Hematopoietic multipotent progenitor cell treated with erythropoietin and hydrocortisone succinate and interleukin-3 and kit ligand, for 4 days (in vitro differentiated cells): Measurements from ENCODE around the gene C5orf15.
"Not testable (repeated sequence)": the region's sequence is repeated elsewhere in the genome, so short reads cannot be mapped to it uniquely, and the experiment has no call there.

Experiments
- DNase-seq: peaks from one replicate; pipeline ENCODE4 v3.0.0-alpha.2; 2015

The C5orf15 gene

GRCh38 chr5:133935991-133936650 lies 32.3 kb downstream of the C5orf15 start:
- not testable (repeated sequence) for DNase-seq

- no peak for DNase-seq
Observed at GRCh38 chr5:133935667-133935940, 32.8 kb downstream of the C5orf15 start.

- DNase-seq = no peak
Observed at GRCh38 chr5:133934822-133935666, 33.4 kb downstream of the C5orf15 start.

DNA sequence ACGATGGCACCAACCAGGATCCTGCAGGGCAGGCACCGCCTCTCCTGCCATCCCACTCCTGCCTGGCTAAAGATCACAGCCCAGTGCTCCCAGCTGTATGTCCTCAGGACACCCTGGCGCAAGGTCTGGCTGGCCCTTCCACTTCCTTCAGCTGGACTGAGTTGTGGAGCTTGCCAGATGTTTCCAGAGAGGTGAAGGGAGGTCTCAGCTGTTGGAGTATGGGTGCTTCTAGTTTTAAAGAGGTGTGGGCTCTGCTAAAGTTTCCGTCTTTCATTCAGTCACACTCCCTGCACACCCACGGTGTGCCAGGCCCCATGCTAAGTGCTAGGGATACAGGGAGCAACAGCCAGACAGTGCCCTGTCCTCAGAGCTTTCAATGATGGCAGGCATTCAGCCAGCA lies 34.1 kb downstream of the C5orf15 start:
- no peak for DNase-seq

DNA sequence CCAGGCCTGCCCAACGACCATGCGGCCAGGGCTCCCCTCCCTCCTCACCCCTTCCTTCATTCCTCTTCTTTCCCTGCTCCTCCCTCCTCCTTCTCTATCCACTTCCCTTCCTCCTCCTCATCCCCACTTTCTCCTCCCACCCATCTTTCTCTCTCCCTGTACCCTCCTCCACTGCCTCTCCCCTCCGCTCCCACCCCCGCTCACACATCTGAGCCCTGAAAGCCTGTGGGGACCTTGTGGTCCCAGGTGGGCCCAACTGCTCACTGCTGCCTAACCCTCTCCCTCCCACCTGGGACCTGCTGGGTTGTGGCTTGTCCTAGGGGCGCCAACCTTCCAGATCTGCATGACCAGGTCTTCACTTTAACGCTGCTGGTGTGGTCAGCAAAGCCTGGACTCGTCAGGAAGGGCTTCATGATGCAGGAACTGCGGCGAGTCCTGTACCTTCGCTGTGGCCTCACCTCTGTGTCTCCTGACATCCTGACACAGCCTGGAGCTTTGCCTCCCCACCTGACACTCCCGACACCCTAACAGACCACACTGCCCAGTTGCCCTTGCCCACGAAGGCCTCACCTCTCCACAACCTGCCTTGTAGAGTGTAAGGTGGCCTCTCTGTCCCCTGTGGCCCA lies 34.6 kb downstream of the C5orf15 start:
- no peak for DNase-seq

DNA sequence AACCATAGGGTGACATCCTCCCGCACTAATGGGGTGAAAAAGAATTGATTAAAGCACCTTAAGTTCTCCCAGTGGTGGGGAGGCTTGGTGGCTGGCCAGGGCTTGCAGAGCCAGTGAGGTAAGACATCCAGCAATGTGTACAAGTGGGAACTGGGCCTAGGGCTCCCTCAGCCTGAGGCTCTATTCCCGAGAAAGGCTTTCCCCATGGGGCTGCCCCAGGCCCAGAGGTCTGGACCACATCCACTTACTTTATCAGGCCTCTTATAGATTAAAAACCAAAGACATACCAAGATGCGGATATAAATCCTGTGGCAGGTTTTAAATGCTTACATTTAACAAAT lies 35.3 kb downstream of the C5orf15 start:
- no peak for DNase-seq

GRCh38 chr5:133932441-133933168 lies 35.8 kb downstream of the C5orf15 start:
- DNase-seq = peak; percentile 98

DNA sequence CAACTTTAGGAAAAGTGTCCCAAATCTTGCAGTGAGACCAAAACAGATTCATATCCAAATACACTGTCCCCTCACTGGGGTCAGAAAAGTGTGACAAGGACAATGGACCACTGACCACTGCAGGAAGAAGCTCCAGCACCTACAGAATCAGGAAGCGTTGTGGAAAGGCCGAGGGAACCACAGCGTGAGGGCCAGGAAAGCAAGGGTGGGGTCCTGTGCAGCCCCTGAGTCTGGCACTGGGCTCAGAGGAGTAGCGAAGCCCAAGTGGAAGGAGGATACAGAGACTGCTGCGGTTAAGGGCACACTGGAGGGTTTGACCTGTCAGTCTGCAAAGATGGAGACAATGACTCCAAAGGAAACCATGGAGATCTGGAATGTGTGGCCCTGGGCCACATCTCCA lies 36.9 kb downstream of the C5orf15 start:
- no peak for DNase-seq

DNA sequence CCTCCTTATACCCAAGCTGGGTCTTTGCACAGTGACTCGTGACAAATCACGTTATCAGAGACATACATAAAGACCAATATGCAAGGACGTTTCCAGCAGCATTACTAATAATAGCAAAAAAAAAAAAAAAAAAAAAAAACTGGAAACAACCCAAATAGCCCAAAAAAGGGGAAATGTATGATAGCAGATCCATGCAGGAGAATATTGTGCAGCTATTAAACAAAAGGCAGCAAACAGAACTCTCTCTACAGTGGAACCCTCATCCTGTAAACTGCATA lies 37.7 kb downstream of the C5orf15 start:
- peak; percentile 85 for DNase-seq

- peak; percentile 47 for DNase-seq
Observed at GRCh38 chr5:133930061-133930812, 38.2 kb downstream of the C5orf15 start.

GRCh38 chr5:133928587-133929393 lies 39.6 kb downstream of the C5orf15 start:
- DNase-seq = peak; percentile 31

- DNase-seq = no peak
Observed at GRCh38 chr5:133927300-133928180, 40.9 kb downstream of the C5orf15 start.

DNA sequence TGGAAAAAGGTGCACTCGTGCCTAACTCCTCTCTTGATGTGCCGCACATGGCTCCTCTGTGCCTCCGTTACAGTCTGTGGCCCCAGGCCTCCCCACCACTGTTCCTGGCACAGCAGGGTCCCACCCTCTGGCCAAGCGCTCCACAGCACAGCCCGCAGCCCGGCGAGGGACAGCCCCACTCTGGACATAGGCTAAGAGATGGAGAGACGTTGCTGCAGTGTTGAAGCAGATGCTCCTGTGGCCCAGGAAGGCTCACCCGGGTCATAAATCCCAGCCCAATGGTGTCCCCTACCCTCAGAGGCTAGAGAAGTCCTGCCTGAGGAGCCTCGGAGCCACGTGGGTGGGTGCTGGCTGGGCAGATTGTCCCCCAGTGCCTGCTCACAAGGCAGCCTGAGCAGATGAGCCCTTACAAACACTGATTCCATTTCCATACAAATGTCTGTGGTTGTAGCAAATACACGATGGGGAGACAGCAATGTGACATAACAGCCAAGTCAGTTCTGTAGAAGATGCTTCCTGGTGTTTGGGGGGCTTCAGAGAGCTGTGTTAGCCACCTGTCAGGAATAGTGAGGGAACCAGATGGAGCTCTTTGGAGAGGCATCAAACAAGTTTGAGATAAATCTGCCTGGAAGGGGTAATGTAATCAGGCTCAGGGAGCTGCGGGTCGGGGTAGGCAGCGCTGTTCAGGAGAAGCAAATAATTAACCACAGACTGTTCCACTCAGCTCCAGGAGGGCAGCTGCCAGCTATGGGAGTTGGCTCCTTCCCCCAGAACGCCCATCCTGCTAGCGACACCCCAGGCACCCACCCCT lies 41.7 kb downstream of the C5orf15 start:
- DNase-seq = no peak

DNA sequence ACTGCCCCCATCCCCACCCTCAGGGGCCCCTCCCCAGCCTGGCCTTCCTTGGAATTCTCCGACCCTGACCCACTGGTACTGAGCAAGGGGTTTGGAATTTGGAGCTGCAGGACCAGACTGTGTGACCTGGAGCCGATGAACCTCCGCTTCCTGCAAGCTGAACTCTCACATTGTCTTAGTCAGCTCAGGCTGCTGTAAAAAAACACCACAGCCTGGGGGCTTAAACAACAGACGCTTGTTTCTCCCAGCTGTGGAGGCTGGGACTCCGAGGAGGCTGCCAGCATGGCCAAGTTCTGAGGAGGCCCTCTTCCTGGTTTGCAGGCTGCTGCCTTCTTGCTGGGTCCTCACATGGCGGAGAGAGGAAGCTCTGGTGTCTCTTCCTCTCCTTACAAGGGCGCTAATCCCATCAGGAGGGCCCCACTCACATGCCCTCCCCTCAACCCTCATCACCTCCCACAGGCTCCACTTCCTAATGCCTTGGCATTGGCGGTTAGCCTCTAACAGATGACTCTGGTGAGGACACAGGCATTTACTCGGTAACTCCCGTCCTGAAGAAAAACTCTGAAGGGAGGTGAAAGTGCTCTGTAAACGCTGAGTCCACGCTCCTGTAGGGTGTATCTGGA lies 42.4 kb downstream of the C5orf15 start:
- DNase-seq = no peak

DNA sequence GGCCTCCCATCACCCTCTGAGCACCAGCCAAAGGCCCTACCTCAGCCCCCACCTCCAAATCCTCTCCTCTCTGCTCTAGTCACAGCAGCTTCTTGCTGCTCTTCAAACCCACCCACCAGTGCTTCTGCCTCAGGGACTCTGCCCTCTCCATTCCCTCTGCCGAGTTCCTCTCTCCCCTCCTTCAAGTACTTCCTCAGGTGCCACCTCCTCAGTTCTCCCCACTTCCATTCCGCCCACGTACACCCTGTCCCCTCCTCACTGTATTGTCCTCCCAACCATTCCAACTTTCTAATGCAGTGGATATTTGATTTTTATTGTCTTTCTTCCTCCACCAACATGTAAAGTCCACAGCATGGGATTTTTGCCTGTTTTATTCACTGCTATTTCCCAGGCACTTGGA lies 43.2 kb downstream of the C5orf15 start:
- no peak for DNase-seq

- DNase-seq = no peak
Observed at GRCh38 chr5:133924221-133924920, 44.1 kb downstream of the C5orf15 start.

DNA sequence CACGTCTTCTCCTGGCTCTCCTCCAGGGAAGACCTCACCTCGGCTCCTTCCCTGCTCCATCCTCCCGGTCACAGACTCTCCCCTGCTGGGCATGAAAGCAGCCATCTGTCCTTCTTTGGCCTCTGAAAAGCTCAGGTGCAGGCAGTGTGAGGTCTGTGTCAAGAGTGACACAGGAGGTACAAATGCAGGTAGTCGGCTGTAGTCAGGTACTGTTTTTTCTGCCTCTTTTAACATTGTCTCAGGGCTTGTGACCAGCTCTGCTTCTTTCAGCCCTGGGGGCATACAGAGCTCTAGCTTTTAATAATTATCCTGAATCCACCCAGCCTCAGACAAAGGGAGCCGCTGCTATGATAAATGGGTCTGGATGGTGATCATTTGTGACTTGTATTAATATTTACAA lies 46.4 kb downstream of the C5orf15 start:
- DNase-seq = no peak

DNA sequence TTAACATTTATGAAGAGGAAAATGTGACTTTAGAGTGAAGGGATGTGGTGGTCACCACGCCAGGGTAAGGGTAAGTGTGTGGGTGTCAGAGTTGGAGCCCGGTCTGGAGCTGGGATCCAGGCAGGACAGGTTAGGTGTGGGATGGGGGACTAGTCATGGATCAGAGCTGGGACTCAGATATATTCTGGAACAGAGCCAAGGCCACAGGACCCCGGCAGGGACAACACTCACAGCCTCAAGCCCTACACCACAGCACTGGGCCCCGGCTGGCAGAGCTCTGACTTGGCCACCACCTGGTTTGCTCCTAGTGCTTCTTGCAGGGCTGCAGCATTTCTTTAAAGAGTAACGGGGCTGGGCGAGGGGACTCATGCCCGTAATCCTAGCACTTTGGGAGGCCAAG lies 47.4 kb downstream of the C5orf15 start:
- no peak for DNase-seq
